OCI-M1 (cell line): ENCODE measurements around the gene SIGLEC1.

ENCODE experiments used
- DNase-seq: peaks from one replicate; lab custom pipeline; 2025; lab: John Stamatoyannopoulos, UW

SIGLEC1 gene

GRCh38 chr20:3701061-3701998 is 11.1 kb downstream of the SIGLEC1 start:
- no peak for DNase-seq

GRCh38 chr20:3699037-3699436 is 13.4 kb downstream of the SIGLEC1 start:
- DNase-seq = no peak

GRCh38 chr20:3698591-3699001 is 13.8 kb downstream of the SIGLEC1 start:
- no peak for DNase-seq

GRCh38 chr20:3697588-3698305 is 14.7 kb downstream of the SIGLEC1 start:
- DNase-seq = no peak

- no peak for DNase-seq
Measured at GRCh38 chr20:3696745-3697587, 15.4 kb downstream of the SIGLEC1 start.

GRCh38 chr20:3696200-3696599 is 16.2 kb downstream of the SIGLEC1 start:
- peak; percentile 39 for DNase-seq

GRCh38 chr20:3694864-3695263 is 17.5 kb downstream of the SIGLEC1 start:
- no peak for DNase-seq

- DNase-seq = no peak
Measured at GRCh38 chr20:3693376-3693775, 19.0 kb downstream of the SIGLEC1 start.

GRCh38 chr20:3692706-3693294 is 19.6 kb downstream of the SIGLEC1 start:
- no peak for DNase-seq

GRCh38 chr20:3691897-3692296 is 20.5 kb downstream of the SIGLEC1 start:
- DNase-seq = no peak

- DNase-seq = no peak
Measured at GRCh38 chr20:3691306-3691705, 21.1 kb downstream of the SIGLEC1 start.

GRCh38 chr20:3690413-3690812 is 22.0 kb downstream of the SIGLEC1 start:
- no peak for DNase-seq

GRCh38 chr20:3689978-3690377 is 22.4 kb downstream of the SIGLEC1 start:
- DNase-seq = no peak

GRCh38 chr20:3687655-3688054 is 24.7 kb downstream of the SIGLEC1 start:
- DNase-seq = no peak

- no peak for DNase-seq
Measured at GRCh38 chr20:3686867-3687321, 25.5 kb downstream of the SIGLEC1 start.

- no peak for DNase-seq
Measured at GRCh38 chr20:3686421-3686820, 26.0 kb downstream of the SIGLEC1 start.

- no peak for DNase-seq
Measured at GRCh38 chr20:3685341-3685740, 27.1 kb downstream of the SIGLEC1 start.

GRCh38 chr20:3681931-3682781 is 30.2 kb downstream of the SIGLEC1 start, which contains the start of gene ADAM33:
ADAM33 (minus strand) TSS chr20:3682010; CDS start chr20:3682004, 6 bp downstream.
- no peak for DNase-seq

- no peak for DNase-seq
Measured at GRCh38 chr20:3681352-3681930, 31.0 kb downstream of the SIGLEC1 start.

- DNase-seq = no peak
Measured at GRCh38 chr20:3680701-3681351, 31.6 kb downstream of the SIGLEC1 start.
